ENCODE data around the gene SNX24.
A peak's percentile ranks its signal among the peaks of the same experiment; 100 is the strongest.
"Not testable (repeated sequence)": the region's sequence is repeated elsewhere in the genome, so short reads cannot be mapped to it uniquely, and the experiment has no call there.

The SNX24 gene

DNA sequence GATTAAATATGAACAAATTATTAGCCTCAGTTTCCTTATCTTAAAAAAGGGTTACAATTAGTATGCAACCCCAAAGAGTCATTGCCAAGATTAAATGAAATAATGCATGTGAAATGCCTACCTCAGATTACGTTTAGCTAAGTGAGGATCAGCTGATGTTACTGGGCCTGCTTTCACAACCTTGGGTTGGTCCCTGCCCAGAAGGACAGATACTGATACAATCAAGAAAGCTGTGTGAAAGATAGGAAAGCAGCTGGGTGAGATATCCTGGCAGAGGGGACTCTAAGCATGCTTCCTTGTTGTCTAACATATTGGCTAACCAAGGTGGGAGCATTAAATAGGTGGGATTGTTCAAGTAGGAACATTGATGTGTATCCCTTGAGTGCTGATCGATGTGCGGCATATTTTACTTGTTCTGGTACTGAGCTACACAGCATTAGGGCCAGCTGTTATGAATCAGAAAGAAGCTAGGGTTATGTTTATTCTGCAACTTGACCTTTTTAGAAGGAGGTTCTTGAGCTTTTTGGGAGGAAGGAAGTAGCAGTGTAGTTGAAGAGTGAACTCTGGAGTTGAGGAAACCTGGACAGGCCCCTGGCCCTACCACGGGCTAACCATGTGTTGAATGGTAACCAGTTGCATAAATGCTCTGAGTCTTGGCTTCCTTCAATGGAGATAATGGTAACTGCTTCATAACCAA is 28.9 kb downstream of the SNX24 start:
- DNase-seq = no peak

- DNase-seq = no peak
Measured at GRCh38 chr5:122877518-122877917, 32.1 kb downstream of the SNX24 start.

DNA sequence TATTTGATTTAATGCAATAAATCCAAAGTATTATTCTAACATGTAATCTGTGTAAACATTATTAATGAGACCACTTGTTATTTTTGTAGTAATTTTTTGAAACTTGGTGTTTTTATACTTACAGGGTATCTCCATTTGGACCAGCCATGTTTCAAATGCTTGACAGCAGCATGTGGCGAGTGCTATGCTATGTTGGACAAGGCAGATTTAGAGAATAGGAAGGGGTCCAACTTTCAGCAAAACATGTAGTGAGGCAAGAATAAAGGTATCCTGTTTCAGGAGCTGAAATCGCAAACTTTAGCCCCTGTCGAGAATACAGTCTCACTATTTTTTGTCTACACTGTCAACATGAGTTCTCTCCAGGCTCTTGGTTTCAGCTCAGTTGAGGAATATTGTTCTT is 33.7 kb downstream of the SNX24 start:
- no peak for DNase-seq

GRCh38 chr5:122880170-122880689 is 34.8 kb downstream of the SNX24 start:
- no peak for DNase-seq

DNA sequence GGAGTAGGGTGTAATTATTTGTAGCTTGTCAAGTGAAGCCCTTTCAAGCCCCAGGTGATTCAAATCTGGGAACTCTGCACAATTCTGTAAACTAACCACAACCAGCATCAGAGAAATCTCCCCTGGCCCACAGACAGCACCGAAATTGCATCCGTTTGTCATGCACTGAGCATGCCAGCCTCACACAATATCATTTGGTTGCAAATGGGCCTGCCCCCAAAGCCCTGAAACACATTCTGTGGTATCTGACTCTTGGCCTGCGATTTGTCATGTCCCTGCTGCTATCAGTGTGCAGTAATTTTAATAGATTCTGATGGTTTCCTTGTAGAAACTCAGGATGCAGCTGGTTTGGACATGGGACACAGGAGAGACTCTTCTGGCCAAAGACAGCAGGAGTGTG is 35.3 kb downstream of the SNX24 start:
- no peak for DNase-seq

- no peak for DNase-seq
Measured at GRCh38 chr5:122882831-122883230, 37.4 kb downstream of the SNX24 start.

GRCh38 chr5:122885045-122885517 is 39.7 kb downstream of the SNX24 start:
- no peak for DNase-seq

GRCh38 chr5:122885891-122886290 is 40.5 kb downstream of the SNX24 start:
- DNase-seq = no peak

GRCh38 chr5:122895141-122895540 is 49.7 kb downstream of the SNX24 start:
- no peak for DNase-seq

DNA sequence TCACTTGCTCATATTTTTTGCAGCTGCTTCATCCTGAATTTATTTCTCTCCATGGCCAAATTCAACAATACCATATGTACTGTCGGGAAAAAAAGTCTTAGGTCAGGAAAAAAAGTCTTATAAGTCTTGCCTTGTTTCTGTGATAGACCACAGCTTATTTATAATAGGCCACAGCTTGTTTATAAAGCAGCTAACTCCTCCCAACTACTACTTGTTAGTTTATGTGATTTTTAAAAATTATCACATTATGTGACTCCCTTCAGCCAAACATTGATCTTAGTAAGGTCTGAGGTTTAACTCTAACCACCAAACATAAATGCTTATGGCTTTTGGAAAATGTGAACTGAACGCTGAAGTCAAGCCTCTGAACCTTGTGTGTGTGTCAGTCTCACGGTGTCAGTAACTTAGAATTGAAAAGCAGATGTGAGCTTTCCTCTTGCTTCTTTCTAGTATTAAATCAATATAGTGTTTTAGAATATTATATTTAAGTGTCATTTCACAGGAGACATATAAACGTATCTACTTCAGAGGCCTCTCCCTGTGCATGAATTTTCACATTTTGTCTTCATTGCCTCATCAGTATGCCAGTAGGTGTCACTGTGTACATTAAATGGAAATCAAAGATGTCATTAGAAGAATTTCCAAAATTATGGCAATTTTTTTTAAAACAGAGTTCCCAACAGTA is 51.3 kb downstream of the SNX24 start:
- DNase-seq = peak; percentile 12

- DNase-seq = no peak
Measured at GRCh38 chr5:122897283-122897602, 51.8 kb downstream of the SNX24 start.

- no peak for DNase-seq
Measured at GRCh38 chr5:122901346-122901745, 55.9 kb downstream of the SNX24 start.

DNA sequence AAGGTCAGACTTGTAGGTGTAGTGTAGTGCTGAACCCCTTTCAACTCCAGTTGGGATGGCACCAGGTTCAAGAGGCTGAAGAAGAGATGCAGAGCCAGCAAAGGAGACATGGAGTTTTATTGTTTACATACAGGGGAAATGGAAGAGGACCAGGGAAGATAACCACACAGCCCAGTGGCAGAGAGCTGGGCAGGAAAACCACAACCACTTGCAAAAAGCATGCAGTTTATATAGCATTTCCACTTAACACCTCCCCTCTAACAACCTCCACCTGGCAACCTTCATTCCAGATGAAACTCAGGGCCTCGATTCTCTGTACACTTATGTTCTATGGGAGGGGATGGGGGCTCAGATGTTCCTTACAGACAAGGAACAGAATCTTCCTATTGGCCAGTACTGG is 56.9 kb downstream of the SNX24 start:
- DNase-seq = no peak

DNA sequence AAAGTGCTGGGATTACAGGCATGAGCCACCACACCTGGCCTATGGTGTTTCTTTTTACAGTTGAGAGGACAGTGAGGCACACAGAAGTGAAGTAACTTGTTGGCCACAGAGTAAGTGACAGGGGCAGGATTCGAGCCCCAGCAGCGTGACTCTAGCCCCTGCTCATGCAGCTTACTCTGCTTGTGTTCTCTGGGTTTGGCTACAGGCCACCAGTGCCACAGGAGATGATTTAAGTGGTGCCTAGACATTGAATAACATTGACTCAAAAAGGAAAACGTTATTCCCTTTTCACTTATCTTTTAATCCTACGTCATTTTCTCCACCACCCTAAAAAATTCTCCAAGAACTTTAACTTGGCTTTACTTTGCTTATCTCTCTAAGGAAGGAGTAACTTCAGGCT is 61.4 kb downstream of the SNX24 start:
- no peak for DNase-seq

- DNase-seq = no peak
Measured at GRCh38 chr5:122907276-122907675, 61.9 kb downstream of the SNX24 start.

DNA sequence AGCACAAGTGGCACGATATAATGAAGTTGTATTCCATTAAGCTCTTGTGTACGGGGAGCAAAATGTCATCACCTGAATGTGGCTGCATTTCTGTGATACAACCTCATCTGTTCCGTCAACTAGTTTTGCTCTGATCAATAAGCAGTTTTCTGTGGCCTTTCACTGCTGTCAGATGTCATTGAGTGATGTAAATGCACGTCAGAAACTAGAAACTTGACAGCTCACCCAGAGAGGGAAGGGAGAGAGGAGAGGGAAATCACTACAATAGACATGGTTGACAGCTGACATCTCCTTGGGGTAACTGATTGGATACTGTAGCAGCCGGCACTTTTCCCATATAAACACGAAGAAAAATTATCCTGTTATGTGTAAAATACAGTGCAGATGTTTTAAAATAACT is 62.7 kb downstream of the SNX24 start:
- no peak for DNase-seq

DNA sequence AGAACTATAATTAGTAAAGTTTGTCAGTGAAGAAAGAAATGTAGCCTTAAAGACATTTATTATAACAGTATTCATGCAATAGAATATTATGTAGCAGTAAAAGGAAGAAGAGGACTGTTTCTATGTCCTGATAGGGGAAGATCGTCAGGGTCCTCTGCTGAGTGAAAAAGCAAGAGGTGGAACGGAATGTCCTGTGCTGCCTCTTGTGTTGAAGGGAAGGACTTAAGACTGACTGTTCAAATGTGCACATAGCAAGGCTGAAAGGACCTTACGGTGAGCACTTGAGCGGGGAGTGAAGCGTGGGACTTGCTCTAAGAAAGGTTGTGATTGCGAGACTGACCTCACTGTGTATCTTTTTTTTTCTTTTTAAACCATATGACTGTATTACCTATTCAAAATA is 63.2 kb downstream of the SNX24 start:
- DNase-seq = no peak

DNA sequence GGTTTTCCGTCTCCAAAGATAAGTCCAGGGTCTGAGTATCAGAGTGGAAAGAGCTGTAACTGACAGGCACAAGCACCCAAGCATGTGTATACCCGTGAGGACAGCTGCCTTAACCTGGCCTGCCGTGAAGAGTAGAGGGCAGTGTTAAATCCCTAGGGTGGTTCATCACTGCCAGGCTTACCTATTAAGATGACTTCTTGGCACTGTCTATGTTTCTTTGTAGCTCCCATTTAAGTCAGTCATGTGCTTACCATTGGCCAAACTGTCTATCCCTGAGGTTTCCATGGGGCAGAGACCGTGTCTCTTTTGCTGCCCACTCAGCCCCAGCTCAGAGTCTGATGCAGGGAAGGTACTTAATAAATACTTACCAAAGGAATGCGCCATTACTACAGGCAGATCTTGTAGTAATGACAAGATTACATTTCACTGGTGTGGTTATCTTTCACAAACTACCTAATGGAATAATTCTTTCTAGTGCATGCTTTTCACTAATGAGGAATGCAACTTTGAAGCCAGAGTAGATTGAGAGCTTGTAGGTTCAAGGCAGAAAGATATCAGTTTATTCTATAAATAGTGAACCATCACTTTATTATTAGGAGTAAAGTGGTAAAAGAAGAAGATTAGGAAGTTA is 64.2 kb downstream of the SNX24 start:
- DNase-seq = no peak

- not testable (repeated sequence) for DNase-seq
Measured at GRCh38 chr5:122913436-122913835, 68.0 kb downstream of the SNX24 start.

DNA sequence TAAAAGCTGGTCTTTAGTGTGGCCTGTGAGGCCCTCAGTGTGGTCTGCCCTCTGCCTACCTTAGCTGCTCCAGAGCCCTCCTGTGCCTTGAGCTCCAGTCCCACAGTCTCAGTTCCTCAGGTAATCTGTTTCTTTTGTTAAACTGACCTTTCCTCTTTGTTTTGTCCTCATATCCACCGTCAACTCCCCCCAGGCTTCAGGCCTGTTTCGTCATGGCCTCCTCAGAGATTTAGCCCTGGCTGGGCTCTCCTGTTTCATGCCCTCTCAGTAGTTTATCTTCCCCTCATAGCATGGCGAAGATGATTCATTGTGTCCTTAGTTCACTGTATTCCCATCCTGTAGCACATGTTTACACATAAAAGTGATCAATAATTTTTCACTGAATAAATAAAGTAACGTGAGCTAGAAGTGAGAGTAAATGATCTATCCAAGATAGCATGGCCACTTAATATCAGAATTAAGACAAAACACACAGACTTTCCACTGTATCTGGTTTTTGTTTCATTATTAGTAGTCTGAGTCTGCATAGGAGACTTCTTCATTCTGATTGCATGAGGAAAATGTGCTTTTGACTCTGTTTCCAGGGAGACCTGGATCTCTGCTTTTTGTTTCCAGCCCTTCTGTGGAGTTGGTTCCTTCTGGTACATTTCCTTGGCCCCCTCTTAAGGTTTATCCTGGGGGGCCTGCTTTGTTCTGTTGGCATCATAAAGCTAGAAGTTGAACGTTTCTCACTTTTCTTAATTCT is 70.5 kb downstream of the SNX24 start:
- no peak for DNase-seq

DNA sequence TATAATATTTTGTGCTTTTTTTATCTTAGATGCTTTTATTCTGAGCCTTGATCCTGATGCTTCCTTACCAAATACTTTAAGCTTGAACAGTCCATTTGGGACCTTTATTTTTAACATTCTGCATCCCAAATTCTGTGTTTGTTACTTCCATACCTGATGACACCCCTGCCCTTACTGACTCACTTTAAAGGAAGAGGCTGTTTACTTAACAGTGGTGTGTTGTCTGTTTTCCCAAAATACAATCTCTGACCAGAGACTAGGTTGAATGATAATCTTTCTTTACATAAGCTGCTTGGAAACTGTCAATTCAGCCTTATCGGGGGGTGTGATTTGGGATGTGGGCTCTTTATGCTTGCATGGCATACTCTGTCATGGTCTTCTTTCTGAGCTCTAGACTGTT is 71.1 kb downstream of the SNX24 start:
- DNase-seq = no peak

GRCh38 chr5:122919969-122920368 is 74.6 kb downstream of the SNX24 start:
- DNase-seq = no peak

DNA sequence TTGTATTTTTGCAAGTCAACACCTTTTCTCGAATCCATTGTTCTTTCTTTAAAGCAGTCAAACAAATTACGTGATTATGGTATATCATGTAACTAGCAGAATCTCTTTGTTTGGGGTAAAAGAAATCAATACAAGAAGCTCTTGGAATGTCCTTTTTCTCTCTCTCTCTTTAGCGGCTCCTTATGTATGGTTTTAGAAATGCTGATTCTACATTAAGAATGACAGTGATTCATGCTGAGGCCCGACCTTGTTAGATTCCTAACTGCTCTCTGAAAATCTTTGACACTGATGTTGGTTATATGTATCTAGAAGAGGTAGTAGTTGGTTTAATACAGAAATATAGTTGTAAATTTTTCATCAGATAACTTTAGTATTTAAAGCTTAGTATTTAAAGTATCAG is 76.4 kb downstream of the SNX24 start:
- DNase-seq = no peak
